K562 (cell line): Measurements from ENCODE around the gene ZNF775. TPM values are rescaled to one million over a fixed set of nuclear protein-coding genes. Genes with fewer than 3 reads are reported as not detected.

Experiments
- ATAC-seq: fragments of 200-7000 bp; cut with Tn5 transposase; 3 replicates; pipeline ENCODE4 v1.9.1; 2020; ENCODE audit warnings: moderate library complexity
- BruUV-seq: library from RNA; stranded (reverse); fragments of 400-500 nt; replicated peaks from 2 replicates; lab custom pipeline; 2021; lab: Mats Ljungman, UMichigan
- CTCF ChIA-PET: fragments of 300-600 bp; formaldehyde crosslinking; extraction: SDS; loops from one replicate; lab custom pipeline; 2021; ENCODE audit warnings: low intra/inter-chr PET ratio; lab: Yijun Ruan, JAX
- POLR2A ChIA-PET: fragments of 300-600, 350-650 bp; sonication (Branson Sonifier 250); formaldehyde crosslinking; extraction: SDS; loops from one replicate; lab custom pipeline; 2021; ENCODE audit warnings: antibody characterized with exemption, inconsistent platforms; lab: Yijun Ruan, JAX
- DNase-seq, 4 experiments: peaks; one replicate each; pipeline versions ENCODE4 v3.0.0 to v3.0.0-alpha.2; 2011 to 2018; ENCODE audit warnings: low spot score in 3 of 4, mixed read lengths in 3 of 4; ENCODE audit errors: extremely low read depth in 1 of 4
- FAIRE-seq: peaks from 2 replicates; lab custom pipeline; 2011; peaks lifted over from hg19 to GRCh38; lab: Jason Lieb, UNC
- H2AFZ ChIP-seq: 2 replicates; pipeline ENCODE4 v1.6.0; 2011; ENCODE audit warnings: low read depth, low read length, control low read depth, inconsistent platforms
- H3K27ac ChIP-seq: fragments of 200-600 bp; 3 replicates; pipeline ENCODE4 v1.8.0; 2011; ENCODE audit warnings: low read depth, mild to moderate bottlenecking, control low read depth, inconsistent platforms, low read length, moderate library complexity, mixed read lengths; ENCODE audit errors: extremely low read depth
- H3K27me3 ChIP-seq, 2 experiments: fragments of 300-600 bp in 1 of 2; 2 replicates in 1 of 2; 3 replicates in 1 of 2; pipeline versions ENCODE4 v1.6.0 to v1.8.0; 2011; ENCODE audit warnings: inconsistent platforms in 2 of 2, low read length in 2 of 2, mild to moderate bottlenecking in 1 of 2, mixed read lengths in 1 of 2, moderate library complexity in 1 of 2; ENCODE audit not compliant: control insufficient read depth in 2 of 2, insufficient read depth in 2 of 2
- H3K36me3 ChIP-seq: fragments of 300-600 bp; 3 replicates; pipeline ENCODE4 v1.8.0; 2011; ENCODE audit warnings: mild to moderate bottlenecking, low read length, inconsistent platforms; ENCODE audit not compliant: control insufficient read depth, insufficient read depth
- H3K4me1 ChIP-seq, 2 experiments: fragments of 200-600 bp in 1 of 2; replicated peaks in 1 of 2; 2 replicates in 1 of 2; 3 replicates in 1 of 2; pipeline versions ENCODE4 v1.5.1 to v1.8.0; 2011; ENCODE audit warnings: inconsistent platforms in 2 of 2, low read length in 2 of 2, mild to moderate bottlenecking in 1 of 2, mixed read lengths in 1 of 2, moderate library complexity in 1 of 2; ENCODE audit not compliant: control insufficient read depth in 2 of 2, insufficient read depth in 2 of 2
- H3K4me2 ChIP-seq: 2 replicates; pipeline ENCODE4 v1.6.1; 2011; ENCODE audit warnings: low read length, control low read depth, inconsistent platforms, mixed read lengths; ENCODE audit not compliant: insufficient read depth
- H3K4me3 ChIP-seq: fragments of 200-600 bp; sonication (generic), shearing (Covaris generic); 2 replicates; pipeline ENCODE4 v1.5.1; 2016; ENCODE audit warnings: control low read depth, inconsistent platforms
- H3K79me2 ChIP-seq: fragments of 200-600 bp; 3 replicates; pipeline ENCODE4 v1.8.0; 2011; ENCODE audit warnings: low read length, inconsistent platforms; ENCODE audit not compliant: control insufficient read depth, insufficient read depth
- H3K9ac ChIP-seq, 2 experiments: 2 replicates each; pipeline versions ENCODE4 v1.6.0 to v1.6.1; 2011; ENCODE audit warnings: low read depth in 2 of 2, low read length in 2 of 2, control low read depth in 1 of 2, inconsistent platforms in 1 of 2, mild to moderate bottlenecking in 1 of 2, mixed read lengths in 1 of 2; ENCODE audit not compliant: insufficient read depth in 1 of 2
- H3K9me1 ChIP-seq: one replicate; pipeline ENCODE4 v1.6.0; 2011; ENCODE audit warnings: inconsistent platforms, mild to moderate bottlenecking, low read length, moderate library complexity; ENCODE audit not compliant: control insufficient read depth, insufficient read depth
- H3K9me3 ChIP-seq: replicated peaks from 2 replicates; pipeline ENCODE4 v1.5.1; 2011; ENCODE audit warnings: low read depth, low read length, inconsistent platforms; ENCODE audit not compliant: control insufficient read depth, insufficient read depth
- H4K20me1 ChIP-seq: replicated peaks from 2 replicates; pipeline ENCODE4 v1.6.1; 2011; ENCODE audit warnings: low read length, inconsistent platforms, mixed read lengths; ENCODE audit not compliant: control insufficient read depth, insufficient read depth
- ATF3 ChIP-seq, 2 experiments: fragments of 450-650 bp in 1 of 2; sonication (generic) in 1 of 2; formaldehyde crosslinking in 1 of 2; IDR thresholded peaks in 1 of 2; conservative IDR thresholded peaks in 1 of 2; 2 replicates each; pipeline versions ENCODE4 v1.6.1 to v1.8.1; 2016 to 2023; ENCODE audit warnings: mild to moderate bottlenecking in 2 of 2, moderate library complexity in 2 of 2, inconsistent platforms in 1 of 2, missing genetic modification reagents in 1 of 2
- CEBPB ChIP-seq: fragments of 450-650 bp; IDR thresholded peaks from 2 replicates; pipeline ENCODE4 v1.6.1; 2016; ENCODE audit warnings: missing genetic modification characterization, missing compliant biosample characterization
- CEBPG ChIP-seq, 3 experiments: fragments of 200-800 bp in 1 of 3; sonication (Bioruptor generic) in 1 of 3; sonication (generic) in 1 of 3; formaldehyde crosslinking in 1 of 3; IDR thresholded peaks in 2 of 3; conservative IDR thresholded peaks in 1 of 3; 2 replicates each; pipeline versions ENCODE4 v1.6.1 to v1.8.0; 2016 to 2022; ENCODE audit warnings: missing compliant biosample characterization in 2 of 3, missing genetic modification characterization in 2 of 3, mild to moderate bottlenecking in 1 of 3, missing genetic modification reagents in 1 of 3
- GMEB1 ChIP-seq: fragments of 250-450 bp; sonication (Bioruptor Pico); IDR thresholded peaks from 2 replicates; pipeline ENCODE4 v1.4.0; 2020; ENCODE audit warnings: mild to moderate bottlenecking
- HSF4 ChIP-seq: fragments of 250-450 bp; sonication (Bioruptor Pico); IDR thresholded peaks from 2 replicates; pipeline ENCODE4 v2.1.2; 2022; ENCODE audit warnings: mild to moderate bottlenecking, moderate library complexity, borderline replicate concordance
- ZNF398 ChIP-seq: fragments of 250-450 bp; sonication (Bioruptor Pico); IDR thresholded peaks from 2 replicates; pipeline ENCODE4 v1.8.0; 2021; ENCODE audit warnings: moderate library complexity, mild to moderate bottlenecking, inconsistent platforms
- WGBS: fragments of 100-300 bp; shearing (Covaris generic); methylation state at CpG from one replicate; pipeline ENCODE4 v1.1.6; 2016; ENCODE audit warnings: low coverage, mixed read lengths; ENCODE audit not compliant: insufficient coverage; ENCODE audit errors: missing lambda C conversion rate; 5-methylcytosine and 5-hydroxymethylcytosine counted together
- in situ Hi-C: fragments of 300-500 bp; cut with MboI; formaldehyde crosslinking; loops from 4 replicates; pipeline ENCODE4 v1.15.0; 2018; ENCODE audit warnings: inconsistent platforms, mixed read lengths
- intact Hi-C: fragments of 100-400 bp; cut with micrococcal nuclease; formaldehyde crosslinking; loops from 2 replicates; pipeline ENCODE4 v1.14.2; 2022
- polyA plus RNA-seq, 8 experiments: library from polyadenylated mRNA; depleted of rRNA in 4 of 8; stranded (reverse) in 5 of 8; unstranded in 3 of 8; fragments of >200 nt; fragmentation: Nextera tagmentation in 2 of 8; fragmentation: Illumina TruSeq in 1 of 8; extraction: Ambion mirVana in 2 of 8; extraction: Trizol in 1 of 8; gene quantifications; 2 replicates each; pipeline versions ENCODE4 v1.2.1 to v1.2.3, GENCODE V29; 2011 to 2014; ENCODE audit warnings: inconsistent platforms in 1 of 8, missing spikeins in 1 of 8
- total RNA-seq, 7 experiments: library from RNA; depleted of rRNA in 6 of 7; stranded (reverse); fragments of >200 nt in 6 of 7; fragmentation: Illumina TruSeq in 2 of 7; extraction: Trizol in 2 of 7; gene quantifications; 2 replicates each; pipeline versions ENCODE4 v1.2.1 to v1.2.3, GENCODE V29; 2011 to 2021; ENCODE audit warnings: low replicate concordance in 1 of 7
- TF ChIP-seq, protein P1 (sequence below): fragments of 250-450 bp; sonication (Bioruptor Pico); IDR thresholded peaks from 2 replicates; pipeline ENCODE4 v1.8.0; 2022; ENCODE audit warnings: moderate library complexity, mild to moderate bottlenecking, inconsistent platforms

The ZNF775 gene
- total and polyA plus RNA-seq, 9 of the 15 experiments (the other 6 are each of a cell fraction or from before 2014, with no cell fraction given): 0.04 to 18.7 (median 4.9) TPM

DNA sequence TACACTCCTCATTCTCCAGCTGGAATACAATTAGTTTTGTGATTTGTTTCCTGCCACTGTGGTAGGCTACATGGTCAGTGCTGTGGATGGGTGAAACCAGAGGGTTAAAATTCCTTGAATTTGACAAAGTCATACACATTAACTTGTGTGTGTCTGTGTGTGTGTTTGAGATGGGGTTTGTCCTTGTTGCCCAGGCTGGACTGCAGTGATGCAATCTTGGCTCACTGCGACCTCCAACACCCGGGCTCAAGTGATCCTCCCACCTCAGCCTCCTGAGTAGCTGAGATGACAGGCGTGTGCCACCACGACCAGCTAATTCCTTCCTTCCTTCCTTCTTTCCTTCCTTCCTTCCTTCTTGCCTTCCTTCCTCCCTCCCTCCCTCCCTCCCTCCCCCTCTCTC, 46.5 kb downstream of the ZNF775 start:
- H3K4me2 ChIP-seq: no peak overlapping the region
- no peaks in the 10 kb centered on the region for H3K9me1 ChIP-seq
- no peaks in the 10 kb centered on the region for H3K27me3 ChIP-seq
- TF ChIP-seq ZNF398 (CRISPR knock-in tag) (no peak), ATF3 (IDR thresholded peaks at IDR 0.05) (peak; percentile 55), ATF3 (CRISPR knock-in tag; conservative IDR thresholded peaks at IDR 0.05) (no peak), HSF4 (CRISPR knock-in tag) (no peak), GMEB1 (CRISPR knock-in tag) (no peak), CEBPB (tag) (0 out of 2 replicates have a peak, but pooled peaks have one; percentile 16), CEBPG (CRISPR knock-in tag; IDR thresholded peaks at IDR 0.05) (peak; percentile 70), CEBPG (tag; conservative IDR thresholded peaks at IDR 0.05 in 1 of 2, IDR thresholded peaks at IDR 0.05 in 1 of 2) (peak in 1 of 2 experiments; percentile 52; a peak in 2 of 4 replicates)
- TF ChIP-seq, protein P1, sequence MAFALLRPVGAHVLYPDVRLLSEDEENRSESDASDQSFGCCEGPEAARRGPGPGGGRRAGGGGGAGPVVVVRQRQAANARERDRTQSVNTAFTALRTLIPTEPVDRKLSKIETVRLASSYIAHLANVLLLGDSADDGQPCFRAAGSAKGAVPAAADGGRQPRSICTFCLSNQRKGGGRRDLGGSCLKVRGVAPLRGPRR (CRISPR knock-in tag): no peak
- no peak overlapping the region for H2AFZ ChIP-seq
- H3K36me3 ChIP-seq: no peaks in the 10 kb centered on the region
- H3K79me2 ChIP-seq: no peaks in the 10 kb centered on the region
- no peak for ATAC-seq
- in situ Hi-C loops: no loop called here
- ChIA-PET CTCF (no interaction called here), POLR2A (no interaction called here)
- FAIRE-seq: peak; percentile 55
- BruUV-seq: no TSS peak
- no peak for DNase-seq
- H3K9me3 ChIP-seq: no peaks in the 10 kb centered on the region
- WGBS: 13% methylated on average over 2 of the region's 4 CpGs
- H3K27ac ChIP-seq: no peak overlapping the region
- H3K4me1 ChIP-seq: peaks cover 5 to 12% of the 10 kb centered on the region in 2 experiments
- H4K20me1 ChIP-seq: no peaks in the 10 kb centered on the region
- H3K9ac ChIP-seq: no peak overlapping the region
- no peak overlapping the region for H3K4me3 ChIP-seq
- intact Hi-C loops: no loop called here
